Measurements from ENCODE around the gene NUDT14.

DNA sequence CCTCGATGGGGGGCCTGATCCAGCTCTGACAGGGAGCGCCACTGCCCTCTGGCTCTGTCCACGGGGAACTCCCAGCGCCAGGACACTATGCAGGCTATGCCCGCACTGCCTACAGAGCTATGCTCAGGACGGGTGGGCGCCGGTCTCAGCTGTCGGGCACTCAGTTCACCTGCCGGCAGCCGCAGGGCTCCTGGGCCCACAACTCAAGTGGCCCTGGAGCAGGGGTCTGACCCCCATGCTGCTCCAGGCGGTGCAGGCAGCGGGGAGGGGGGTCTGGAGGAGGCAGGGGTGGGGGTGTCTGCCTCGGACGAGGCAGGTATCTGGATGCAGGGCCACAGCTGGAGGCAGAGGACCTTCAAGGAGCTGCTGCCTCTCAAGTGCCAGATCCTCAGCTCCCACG lies 28.5 kb upstream of the NUDT14 start:
- TF ChIP-seq, protein P1, sequence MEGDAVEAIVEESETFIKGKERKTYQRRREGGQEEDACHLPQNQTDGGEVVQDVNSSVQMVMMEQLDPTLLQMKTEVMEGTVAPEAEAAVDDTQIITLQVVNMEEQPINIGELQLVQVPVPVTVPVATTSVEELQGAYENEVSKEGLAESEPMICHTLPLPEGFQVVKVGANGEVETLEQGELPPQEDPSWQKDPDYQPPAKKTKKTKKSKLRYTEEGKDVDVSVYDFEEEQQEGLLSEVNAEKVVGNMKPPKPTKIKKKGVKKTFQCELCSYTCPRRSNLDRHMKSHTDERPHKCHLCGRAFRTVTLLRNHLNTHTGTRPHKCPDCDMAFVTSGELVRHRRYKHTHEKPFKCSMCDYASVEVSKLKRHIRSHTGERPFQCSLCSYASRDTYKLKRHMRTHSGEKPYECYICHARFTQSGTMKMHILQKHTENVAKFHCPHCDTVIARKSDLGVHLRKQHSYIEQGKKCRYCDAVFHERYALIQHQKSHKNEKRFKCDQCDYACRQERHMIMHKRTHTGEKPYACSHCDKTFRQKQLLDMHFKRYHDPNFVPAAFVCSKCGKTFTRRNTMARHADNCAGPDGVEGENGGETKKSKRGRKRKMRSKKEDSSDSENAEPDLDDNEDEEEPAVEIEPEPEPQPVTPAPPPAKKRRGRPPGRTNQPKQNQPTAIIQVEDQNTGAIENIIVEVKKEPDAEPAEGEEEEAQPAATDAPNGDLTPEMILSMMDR (IDR thresholded peaks at IDR 0.05): no peak
- no peak for TF ChIP-seq POLR2A (IDR thresholded peaks at IDR 0.05)

All from ovary (tissue), 3 donors.